ENCODE results near the gene CD226. TPM values are rescaled to one million over a fixed set of nuclear protein-coding genes. Genes with fewer than 3 reads are reported as not detected.
A peak's percentile ranks its signal among the peaks of the same experiment; 100 is the strongest.

CD226 gene
- total RNA-seq: 10 to 100 TPM; 83.3 to 95.4 TPM

DNA sequence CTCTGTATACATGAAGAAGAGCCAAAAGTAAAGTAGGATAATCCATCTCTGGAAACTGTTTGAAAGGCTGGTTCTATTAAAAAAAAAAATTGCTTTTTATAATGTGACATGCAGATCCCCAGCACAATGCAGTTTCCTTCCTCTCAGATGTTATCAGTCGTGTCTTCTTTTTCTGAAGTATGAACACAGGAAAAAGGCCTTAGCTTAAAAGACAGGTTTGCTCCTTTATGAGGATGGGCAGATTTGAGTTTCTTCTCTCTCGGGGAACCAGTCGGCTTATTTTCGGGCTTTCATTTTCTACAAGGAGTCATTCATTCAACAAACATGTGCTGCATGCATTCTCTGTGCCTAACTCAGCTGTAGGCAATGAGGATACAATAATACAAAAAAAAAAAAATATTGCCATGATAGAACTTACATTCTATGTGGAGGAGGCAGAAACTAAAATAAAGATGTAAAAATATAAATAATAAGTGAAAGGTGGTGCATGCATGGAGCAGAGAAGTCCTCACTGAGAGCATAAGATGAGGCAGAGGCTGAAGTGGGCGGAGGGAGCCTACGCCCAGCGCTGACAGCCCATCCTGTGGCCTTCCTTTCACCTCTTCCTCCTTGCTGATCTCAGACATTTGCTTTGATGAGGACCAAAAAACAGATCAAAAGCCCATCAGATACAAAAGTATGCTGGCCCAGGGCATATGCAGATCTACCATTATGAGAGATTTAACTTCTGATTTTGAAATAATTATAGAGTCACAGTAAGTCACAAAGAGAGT lies at the start of gene CD226:
CD226 (minus strand) TSS at position 513 of the 773 bp plus-strand sequence; CDS start at position 46, 467 bp downstream.
- no peak within 1 kb of the TSS for H3K4me3 Mint-ChIP-seq
- CTCF ChIA-PET: interaction anchor here (0.7 to 5.0 kb wide), 6 partner anchors 11 to 98 kb away, joined by 3 to 35 read pairs (median 3); no protein-coding TSS in a partner anchor
- peaks cover 37% of the 10 kb centered on the region for H3K4me1 Mint-ChIP-seq
- H3K36me3 Mint-ChIP-seq: peaks cover 52% of the 10 kb centered on the region
- DNase-seq (peak; percentile 74), ATAC-seq (peak; percentile 54)
- no peak within 1 kb of the TSS for H3K27ac Mint-ChIP-seq
- no peaks in the 10 kb centered on the region for H3K27me3 Mint-ChIP-seq
- no peaks in the 10 kb centered on the region for H3K9me3 Mint-ChIP-seq (ENCODE audit: low read depth)

DNA sequence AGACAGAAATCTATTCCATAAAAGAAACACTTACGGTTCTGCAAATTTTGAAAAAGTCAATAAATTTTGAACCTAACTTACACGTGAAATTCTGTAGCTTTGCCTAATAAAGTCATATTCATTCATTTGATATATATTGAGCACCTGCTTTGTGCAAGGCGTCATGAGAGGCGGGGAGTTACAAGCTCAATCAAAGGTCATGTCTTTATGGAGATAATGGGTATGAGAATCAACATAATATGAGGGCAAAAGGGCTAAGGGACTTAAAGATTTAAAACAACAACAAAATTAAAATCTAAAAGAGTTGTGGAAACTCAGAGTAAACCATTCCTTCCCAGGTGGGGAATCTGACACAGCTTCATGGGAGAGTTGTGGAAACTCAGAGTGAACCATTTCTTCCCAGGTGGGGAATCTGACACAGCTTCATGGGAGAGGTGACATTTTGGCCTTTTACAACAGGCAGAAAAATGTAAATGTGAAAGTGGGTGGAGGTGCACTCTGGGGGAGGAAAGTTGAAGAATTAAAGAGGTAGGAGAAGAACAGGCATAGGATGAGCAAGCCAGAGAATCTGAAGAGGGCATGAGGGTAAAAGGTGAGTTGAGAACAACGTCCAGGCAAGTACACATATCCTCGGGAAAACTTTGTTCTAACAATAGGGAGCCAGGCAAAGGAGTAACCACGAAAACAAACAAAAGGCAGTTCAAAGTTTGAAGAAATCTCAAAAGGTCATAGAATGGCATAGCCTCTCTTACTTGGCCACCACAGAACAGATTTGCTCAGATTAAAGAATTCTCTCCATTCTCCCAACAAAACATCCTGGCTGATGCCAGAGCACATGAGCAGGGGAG lies 49.5 kb upstream of the CD226 start:
- CTCF ChIA-PET: no interaction called here
- DNase-seq (no peak), ATAC-seq (no peak)
- Mint-ChIP-seq H3K36me3 (peaks cover 62% of the 10 kb centered on the region), H3K9me3 (ENCODE audit: low read depth) (peaks cover 8% of the 10 kb centered on the region), H3K27ac (no peak overlapping the region), H3K4me1 (peaks cover 4% of the 10 kb centered on the region), H3K4me3 (no peak overlapping the region), H3K27me3 (no peaks in the 10 kb centered on the region)

DNA sequence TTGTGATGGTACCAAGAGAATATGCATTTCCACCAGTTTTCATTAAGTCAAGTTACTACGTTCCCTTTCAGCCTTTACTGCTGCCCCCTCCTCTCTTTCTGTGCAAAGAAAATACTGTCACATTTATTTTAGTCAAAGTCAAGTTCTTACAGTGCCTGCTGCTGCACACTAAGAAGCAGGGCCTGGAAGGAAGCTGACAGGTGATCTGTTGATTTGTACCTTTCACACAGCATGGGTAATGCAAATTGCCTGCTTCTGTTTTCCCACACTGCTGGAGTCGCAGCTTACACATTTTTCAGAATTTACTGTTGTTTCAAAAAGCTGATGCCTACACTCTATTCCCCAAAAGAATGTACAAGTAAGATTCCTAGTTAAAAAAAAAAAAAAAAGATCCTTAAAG lies 48.7 kb upstream of the CD226 start:
- CTCF ChIA-PET: no interaction called here
- peaks cover 4% of the 10 kb centered on the region for H3K4me1 Mint-ChIP-seq
- H3K27me3 Mint-ChIP-seq: no peaks in the 10 kb centered on the region
- H3K9me3 Mint-ChIP-seq (ENCODE audit: low read depth): peaks cover 8% of the 10 kb centered on the region
- H3K36me3 Mint-ChIP-seq: peaks cover 61% of the 10 kb centered on the region
- ATAC-seq: no peak
- H3K27ac Mint-ChIP-seq: no peak overlapping the region
- no peak for DNase-seq
- H3K4me3 Mint-ChIP-seq: no peak overlapping the region

DNA sequence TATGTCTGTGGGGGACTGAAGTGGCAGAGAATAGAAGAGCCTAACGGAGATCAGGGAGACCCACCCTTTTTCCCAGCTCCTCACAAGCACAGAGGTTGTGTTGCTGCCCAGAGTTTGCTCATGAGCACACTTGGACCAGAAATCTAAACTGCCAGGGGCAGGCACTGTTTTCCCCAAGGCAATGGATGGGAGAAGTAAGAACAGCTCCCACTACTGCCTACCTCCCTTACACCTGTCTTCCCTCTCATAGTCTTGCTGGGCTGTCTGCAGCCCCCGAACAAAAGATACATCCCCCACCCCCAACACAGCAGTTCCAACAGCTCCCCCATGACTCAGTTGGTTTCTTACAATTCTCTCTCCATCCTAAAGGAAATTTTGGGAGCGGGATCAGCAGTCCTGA lies 48.1 kb upstream of the CD226 start:
- Mint-ChIP-seq H3K27ac (no peak overlapping the region), H3K4me1 (peaks cover 2% of the 10 kb centered on the region), H3K27me3 (no peaks in the 10 kb centered on the region), H3K36me3 (peaks cover 59% of the 10 kb centered on the region), H3K4me3 (no peak overlapping the region), H3K9me3 (ENCODE audit: low read depth) (peaks cover 8% of the 10 kb centered on the region)
- ATAC-seq (no peak), DNase-seq (no peak)
- CTCF ChIA-PET: no interaction called here

- CTCF ChIA-PET: interaction anchor here (0.6 kb wide), 1 partner anchor 33 kb away, joined by 3 read pairs; no protein-coding TSS in a partner anchor
- H3K36me3 Mint-ChIP-seq: peaks cover 67% of the 10 kb centered on the region
Observed at GRCh38 chr18:69992776-69993175, 45.1 kb upstream of the CD226 start.

DNA sequence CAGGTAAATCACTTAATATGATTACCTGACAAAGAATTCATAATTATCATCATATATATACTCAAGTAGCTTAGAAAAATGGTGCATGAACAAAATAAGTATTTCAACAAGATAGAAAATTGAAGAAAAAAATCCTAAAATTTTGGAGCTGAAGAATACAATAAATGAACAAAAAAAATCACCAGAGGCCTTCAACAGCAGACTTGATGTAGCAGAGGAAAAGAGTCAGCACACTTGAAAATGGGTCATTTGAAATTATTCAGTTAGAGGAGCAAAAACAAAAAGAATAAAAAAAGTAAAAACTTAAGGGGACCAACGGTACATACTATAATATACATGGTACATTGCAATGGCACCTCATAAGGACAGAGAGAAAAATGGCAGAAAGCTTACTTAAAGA lies 40.2 kb upstream of the CD226 start:
- H3K4me3 Mint-ChIP-seq: no peak overlapping the region
- DNase-seq: no peak
- H3K9me3 Mint-ChIP-seq (ENCODE audit: low read depth): peaks cover 18% of the 10 kb centered on the region
- H3K36me3 Mint-ChIP-seq: peaks cover 61% of the 10 kb centered on the region
- CTCF ChIA-PET: interaction anchor here (1.2 kb wide), 1 partner anchor 20 kb away, joined by 3 read pairs; no protein-coding TSS in a partner anchor
- no peak overlapping the region for H3K27ac Mint-ChIP-seq
- no peaks in the 10 kb centered on the region for H3K4me1 Mint-ChIP-seq
- no peaks in the 10 kb centered on the region for H3K27me3 Mint-ChIP-seq
- ATAC-seq: no peak

More at GRCh38 chr18:69992776-69993175, 45.1 kb upstream of the CD226 start:
- no peak overlapping the region for H3K27ac Mint-ChIP-seq
- H3K4me1 Mint-ChIP-seq: peaks cover 2% of the 10 kb centered on the region
- peaks cover 15% of the 10 kb centered on the region for H3K9me3 Mint-ChIP-seq (ENCODE audit: low read depth)
- no peaks in the 10 kb centered on the region for H3K27me3 Mint-ChIP-seq
- no peak overlapping the region for H3K4me3 Mint-ChIP-seq
- DNase-seq (no peak), ATAC-seq (no peak)

DNA sequence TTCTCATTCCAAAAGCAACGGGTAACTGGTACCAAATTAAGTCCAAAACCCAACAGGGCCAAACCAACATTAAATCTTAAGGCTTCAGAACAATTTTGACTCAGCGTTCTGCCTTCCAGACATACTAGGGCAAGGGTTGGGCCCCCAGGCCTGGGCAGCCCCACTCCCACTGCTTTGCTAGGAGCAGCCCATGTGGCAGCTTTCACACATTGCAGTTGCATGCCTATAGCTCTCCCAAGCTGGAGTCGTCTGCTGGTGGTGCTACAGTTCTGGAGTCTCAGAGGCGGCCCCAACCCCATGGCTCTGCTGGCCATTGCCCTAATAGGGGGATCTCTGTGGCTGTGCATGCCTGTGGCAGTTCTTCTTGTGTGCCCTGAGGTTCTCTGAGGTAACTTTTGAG lies 37.6 kb upstream of the CD226 start:
- no peak for DNase-seq
- Mint-ChIP-seq H3K4me3 (no peak overlapping the region), H3K36me3 (peaks cover 48% of the 10 kb centered on the region), H3K4me1 (peaks cover 25% of the 10 kb centered on the region), H3K27me3 (no peaks in the 10 kb centered on the region), H3K27ac (no peak overlapping the region), H3K9me3 (ENCODE audit: low read depth) (peaks cover 13% of the 10 kb centered on the region)
- CTCF ChIA-PET: interaction anchor here (1.0 kb wide), 1 partner anchor 108 kb away, joined by 3 read pairs; no protein-coding TSS in a partner anchor
- no peak for ATAC-seq

GRCh38 chr18:69982417-69982816 lies 34.7 kb upstream of the CD226 start:
- peaks cover 45% of the 10 kb centered on the region for H3K4me1 Mint-ChIP-seq
- peak overlapping the region; percentile 51 for H3K4me3 Mint-ChIP-seq
- H3K27ac Mint-ChIP-seq: peak overlapping the region; percentile 86
- DNase-seq (no peak), ATAC-seq (no peak)
- peaks cover 4% of the 10 kb centered on the region for H3K9me3 Mint-ChIP-seq (ENCODE audit: low read depth)
- peaks cover 41% of the 10 kb centered on the region for H3K36me3 Mint-ChIP-seq
- no peaks in the 10 kb centered on the region for H3K27me3 Mint-ChIP-seq
- CTCF ChIA-PET: interaction anchor here (0.7 to 1.6 kb wide), 2 partner anchors 38 to 101 kb away, joined by 3 to 5 read pairs; no protein-coding TSS in a partner anchor

DNA sequence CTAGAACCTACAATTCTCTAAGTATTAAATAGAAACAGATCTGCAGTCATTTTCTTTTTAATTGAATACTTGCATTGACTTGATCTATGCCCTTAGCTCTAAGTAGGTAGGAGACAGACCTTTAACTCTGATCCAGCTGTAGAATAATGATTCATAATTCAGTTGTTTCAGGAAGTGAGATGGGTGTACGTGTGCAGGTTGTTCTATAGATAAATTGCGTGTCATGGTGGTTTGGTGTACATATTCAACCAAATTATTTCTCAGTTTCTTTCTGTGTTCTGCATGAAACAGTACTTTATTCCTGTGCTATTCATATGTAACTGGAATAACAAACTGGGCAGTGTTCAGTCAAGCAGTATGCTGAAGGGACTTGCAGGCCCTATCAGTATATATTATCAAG lies 34.3 kb upstream of the CD226 start:
- Mint-ChIP-seq H3K27me3 (no peaks in the 10 kb centered on the region), H3K9me3 (ENCODE audit: low read depth) (peaks cover 1% of the 10 kb centered on the region), H3K4me3 (peak overlapping the region; percentile 51), H3K27ac (peak overlapping the region; percentile 86), H3K4me1 (peaks cover 45% of the 10 kb centered on the region), H3K36me3 (peaks cover 41% of the 10 kb centered on the region)
- DNase-seq (no peak), ATAC-seq (peak; percentile 68)
- CTCF ChIA-PET: interaction anchor here (0.7 to 1.6 kb wide), 3 partner anchors 23 to 100 kb away, joined by 3 to 6 read pairs (median 5); no protein-coding TSS in a partner anchor

DNA sequence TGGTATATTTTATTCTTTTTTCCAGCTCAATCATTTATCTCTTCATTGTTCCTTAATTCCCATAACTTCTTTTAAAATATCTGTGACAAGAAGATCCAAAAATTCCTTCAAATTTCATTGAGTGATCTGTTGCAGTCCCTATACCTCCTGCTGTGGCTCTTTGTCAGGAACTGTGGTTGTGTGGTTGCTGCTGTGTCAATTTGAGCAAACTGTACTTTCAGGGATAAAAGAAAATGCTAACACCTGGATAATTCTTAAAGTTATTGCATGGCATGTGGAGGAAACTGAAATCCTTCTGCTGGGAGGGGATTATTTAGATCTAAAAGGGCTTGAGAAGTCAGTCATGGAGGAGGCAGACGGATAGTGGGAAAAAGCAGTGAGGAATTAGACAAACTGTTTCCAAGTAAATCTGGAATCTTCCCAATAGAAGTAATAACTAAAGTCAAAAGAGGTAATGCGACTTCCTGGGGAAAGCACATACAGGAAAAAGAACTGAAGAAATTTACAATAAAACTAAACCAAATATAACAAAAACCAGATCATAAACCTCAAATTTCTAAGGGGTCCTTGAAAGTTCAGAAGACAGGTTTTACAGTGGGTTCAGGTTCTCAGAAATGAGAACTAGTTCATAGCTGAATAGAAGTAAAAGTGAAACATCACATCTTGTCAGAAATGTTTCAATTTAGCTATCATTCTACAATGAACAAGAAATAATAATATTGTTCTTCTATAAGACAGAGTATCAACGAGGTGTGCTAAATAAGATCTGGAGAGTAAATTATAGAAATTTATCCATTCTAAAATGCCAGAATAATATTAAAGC lies 33.5 kb upstream of the CD226 start:
- H3K27me3 Mint-ChIP-seq: no peaks in the 10 kb centered on the region
- DNase-seq: no peak
- H3K4me3 Mint-ChIP-seq: peak overlapping the region; percentile 46
- no peaks in the 10 kb centered on the region for H3K9me3 Mint-ChIP-seq (ENCODE audit: low read depth)
- CTCF ChIA-PET: interaction anchor here (0.7 to 1.6 kb wide), 6 partner anchors 8 to 100 kb away, joined by 3 to 6 read pairs (median 4); no protein-coding TSS in a partner anchor
- peak overlapping the region; percentile 86 for H3K27ac Mint-ChIP-seq
- ATAC-seq: no peak
- peaks cover 41% of the 10 kb centered on the region for H3K36me3 Mint-ChIP-seq
- peaks cover 45% of the 10 kb centered on the region for H3K4me1 Mint-ChIP-seq

- ATAC-seq: no peak
- H3K9me3 Mint-ChIP-seq (ENCODE audit: low read depth): no peaks in the 10 kb centered on the region
- CTCF ChIA-PET: interaction anchor here (1.1 to 1.6 kb wide), 4 partner anchors 7 to 92 kb away, joined by 3 to 6 read pairs (median 4); no protein-coding TSS in a partner anchor
Observed at GRCh38 chr18:69980509-69980908, 32.8 kb upstream of the CD226 start.

DNA sequence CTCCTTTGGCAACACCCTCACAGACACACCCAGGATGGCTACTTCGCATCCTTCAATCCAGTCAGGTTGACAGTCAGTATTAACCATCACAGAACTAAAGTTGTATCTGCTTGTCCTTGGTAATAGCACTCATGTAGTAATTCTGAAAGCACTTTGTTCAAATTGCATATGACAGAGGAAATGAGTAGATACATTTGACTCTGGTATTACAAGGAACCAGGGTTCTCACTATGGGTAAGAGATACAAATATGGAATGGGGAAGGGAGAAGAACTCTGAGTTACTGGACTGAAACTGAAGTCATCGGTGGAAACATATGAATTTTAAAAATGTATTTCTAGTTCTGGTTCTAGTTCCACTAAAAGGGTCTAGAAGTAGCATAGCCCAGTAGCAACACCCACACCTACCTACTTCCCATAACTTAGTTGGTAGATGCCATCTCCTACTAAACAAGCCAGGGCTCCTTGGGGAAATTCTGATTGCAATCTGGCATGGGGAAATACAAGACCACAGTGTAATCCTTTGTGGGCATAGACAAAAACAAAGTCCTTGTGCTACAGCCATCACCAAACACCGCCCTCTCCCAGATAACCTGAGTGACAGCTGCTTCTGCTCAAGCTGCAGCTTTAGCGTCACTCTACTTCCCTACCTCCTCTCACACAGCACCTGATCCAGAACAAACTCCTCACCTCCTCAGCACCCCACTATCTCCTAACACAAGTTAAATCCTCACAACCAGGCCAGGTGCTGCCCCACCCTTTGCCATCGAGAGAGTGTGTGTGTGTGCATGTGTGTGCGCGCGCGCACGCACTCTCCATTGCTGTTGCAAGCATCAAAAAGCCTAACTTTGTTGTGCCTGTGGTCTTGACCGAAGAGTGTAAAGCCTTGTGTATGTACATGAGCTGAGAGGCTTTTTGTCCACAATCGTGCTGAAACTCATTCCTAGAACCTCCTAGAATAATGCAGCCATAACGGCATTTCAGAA lies 31.4 kb upstream of the CD226 start:
- H3K27ac Mint-ChIP-seq: peak overlapping the region; percentile 63
- no peak overlapping the region for H3K4me3 Mint-ChIP-seq
- peaks cover 45% of the 10 kb centered on the region for H3K4me1 Mint-ChIP-seq
- H3K27me3 Mint-ChIP-seq: no peaks in the 10 kb centered on the region
- DNase-seq (no peak), ATAC-seq (peak; percentile 80)
- CTCF ChIA-PET: no interaction called here
- peaks cover 43% of the 10 kb centered on the region for H3K36me3 Mint-ChIP-seq
- no peaks in the 10 kb centered on the region for H3K9me3 Mint-ChIP-seq (ENCODE audit: low read depth)

More at GRCh38 chr18:69980509-69980908, 32.8 kb upstream of the CD226 start:
- H3K4me3 Mint-ChIP-seq: no peak overlapping the region
- no peaks in the 10 kb centered on the region for H3K27me3 Mint-ChIP-seq
- H3K36me3 Mint-ChIP-seq: peaks cover 43% of the 10 kb centered on the region
- H3K27ac Mint-ChIP-seq: no peak overlapping the region
- peaks cover 45% of the 10 kb centered on the region for H3K4me1 Mint-ChIP-seq
- DNase-seq: no peak
